ENCODE data around the gene IL1RN. TPM values are rescaled to one million over a fixed set of nuclear protein-coding genes. Genes with fewer than 3 reads are reported as not detected.

Gene IL1RN
- total and polyA plus RNA-seq, 2 of the 13 experiments (the other 11 are each of a cell fraction or from before 2014, with no cell fraction given), result 21.2 to 101 TPM

DNA sequence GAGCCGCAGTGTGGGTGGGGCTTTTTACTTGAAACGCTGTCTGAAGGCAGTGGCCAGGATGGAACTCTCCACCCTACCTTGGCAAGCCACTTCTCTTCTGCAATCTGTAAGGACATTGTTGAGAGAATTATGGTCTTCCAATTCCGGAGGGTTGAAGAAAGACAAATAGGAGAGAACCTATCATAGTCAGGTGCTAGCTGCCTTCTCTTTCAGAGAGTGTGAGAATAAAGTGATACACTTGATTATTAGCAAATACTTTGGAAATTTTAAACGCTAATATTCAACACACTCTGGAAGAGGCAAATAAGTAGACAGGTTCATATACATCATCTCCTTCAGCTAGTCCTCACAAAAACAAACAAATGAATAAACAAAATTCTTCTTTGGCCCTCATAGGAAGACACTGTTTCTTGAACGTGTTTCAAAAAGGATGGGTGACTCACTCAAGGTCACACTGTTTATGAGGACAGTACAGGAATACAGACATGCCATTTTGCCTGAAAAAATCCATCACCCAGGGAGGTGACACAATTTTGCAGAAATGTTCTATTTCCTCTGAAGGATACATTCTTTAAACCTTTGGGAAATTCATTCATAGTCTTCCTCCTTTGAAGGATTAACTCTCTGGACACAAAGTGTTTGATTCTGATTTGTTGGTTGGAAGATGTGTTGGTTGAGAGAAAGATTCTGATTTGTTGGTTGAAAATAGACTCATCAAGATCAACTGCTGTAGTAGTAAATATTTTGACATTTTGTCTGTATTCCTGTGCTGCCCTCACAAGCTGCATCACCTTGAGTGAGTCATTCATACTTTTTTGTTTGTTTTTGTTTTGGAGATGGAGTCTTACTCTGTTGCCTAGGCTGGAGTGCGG, 2.2 kb upstream of the IL1RN start (continued):
- TF ChIP-seq, protein P1, sequence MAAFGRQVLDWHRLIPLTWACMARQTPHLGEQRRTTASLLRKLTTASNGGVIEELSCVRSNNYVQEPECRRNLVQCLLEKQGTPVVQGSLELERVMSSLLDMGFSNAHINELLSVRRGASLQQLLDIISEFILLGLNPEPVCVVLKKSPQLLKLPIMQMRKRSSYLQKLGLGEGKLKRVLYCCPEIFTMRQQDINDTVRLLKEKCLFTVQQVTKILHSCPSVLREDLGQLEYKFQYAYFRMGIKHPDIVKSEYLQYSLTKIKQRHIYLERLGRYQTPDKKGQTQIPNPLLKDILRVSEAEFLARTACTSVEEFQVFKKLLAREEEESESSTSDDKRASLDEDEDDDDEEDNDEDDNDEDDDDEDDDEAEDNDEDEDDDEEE (CRISPR knock-in tag; IDR thresholded peaks at IDR 0.05), result no peak
- no peak for TF ChIP-seq ZZZ3 (CRISPR knock-in tag; IDR thresholded peaks at IDR 0.05; ENCODE audit: borderline replicate concordance)
- TF ChIP-seq TBP (CRISPR knock-in tag; IDR thresholded peaks at IDR 0.05), result no peak
- TF ChIP-seq AGO1 (IDR thresholded peaks at IDR 0.05; ENCODE audit: low read depth, low read length, poor library complexity, severe bottlenecking), result no peak
- no peak for TF ChIP-seq ARID2 (CRISPR knock-in tag; IDR thresholded peaks at IDR 0.05; ENCODE audit: borderline replicate concordance)
- TF ChIP-seq, protein P2, sequence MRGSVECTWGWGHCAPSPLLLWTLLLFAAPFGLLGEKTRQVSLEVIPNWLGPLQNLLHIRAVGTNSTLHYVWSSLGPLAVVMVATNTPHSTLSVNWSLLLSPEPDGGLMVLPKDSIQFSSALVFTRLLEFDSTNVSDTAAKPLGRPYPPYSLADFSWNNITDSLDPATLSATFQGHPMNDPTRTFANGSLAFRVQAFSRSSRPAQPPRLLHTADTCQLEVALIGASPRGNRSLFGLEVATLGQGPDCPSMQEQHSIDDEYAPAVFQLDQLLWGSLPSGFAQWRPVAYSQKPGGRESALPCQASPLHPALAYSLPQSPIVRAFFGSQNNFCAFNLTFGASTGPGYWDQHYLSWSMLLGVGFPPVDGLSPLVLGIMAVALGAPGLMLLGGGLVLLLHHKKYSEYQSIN (CRISPR knock-in tag; IDR thresholded peaks at IDR 0.05; ENCODE audit: borderline replicate concordance), result no peak
- TF ChIP-seq KDM5A (IDR thresholded peaks at IDR 0.05; ENCODE audit: borderline replicate concordance, low read length), result no peak
- TF ChIP-seq RXRB (CRISPR knock-in tag; IDR thresholded peaks at IDR 0.05; ENCODE audit: borderline replicate concordance), result peak; percentile 71
- TF ChIP-seq ZNF678 (CRISPR knock-in tag; IDR thresholded peaks at IDR 0.05), result no peak
- TF ChIP-seq, protein P3, sequence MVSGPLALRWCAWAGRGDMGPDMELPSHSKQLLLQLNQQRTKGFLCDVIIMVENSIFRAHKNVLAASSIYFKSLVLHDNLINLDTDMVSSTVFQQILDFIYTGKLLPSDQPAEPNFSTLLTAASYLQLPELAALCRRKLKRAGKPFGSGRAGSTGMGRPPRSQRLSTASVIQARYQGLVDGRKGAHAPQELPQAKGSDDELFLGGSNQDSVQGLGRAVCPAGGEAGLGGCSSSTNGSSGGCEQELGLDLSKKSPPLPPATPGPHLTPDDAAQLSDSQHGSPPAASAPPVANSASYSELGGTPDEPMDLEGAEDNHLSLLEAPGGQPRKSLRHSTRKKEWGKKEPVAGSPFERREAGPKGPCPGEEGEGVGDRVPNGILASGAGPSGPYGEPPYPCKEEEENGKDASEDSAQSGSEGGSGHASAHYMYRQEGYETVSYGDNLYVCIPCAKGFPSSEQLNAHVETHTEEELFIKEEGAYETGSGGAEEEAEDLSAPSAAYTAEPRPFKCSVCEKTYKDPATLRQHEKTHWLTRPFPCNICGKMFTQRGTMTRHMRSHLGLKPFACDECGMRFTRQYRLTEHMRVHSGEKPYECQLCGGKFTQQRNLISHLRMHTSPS (CRISPR knock-in tag; IDR thresholded peaks at IDR 0.05; ENCODE audit: low read depth), result no peak
- no peak for TF ChIP-seq ZFP37 (CRISPR knock-in tag; IDR thresholded peaks at IDR 0.05; ENCODE audit: borderline replicate concordance)
- peak; percentile 20; the same call in 1 of the 2 replicates for TF ChIP-seq ZNF317 (CRISPR knock-in tag; IDR thresholded peaks at IDR 0.05)
- TF ChIP-seq FOXM1 (CRISPR knock-in tag; IDR thresholded peaks at IDR 0.05), result no peak
- TF ChIP-seq, protein P4, sequence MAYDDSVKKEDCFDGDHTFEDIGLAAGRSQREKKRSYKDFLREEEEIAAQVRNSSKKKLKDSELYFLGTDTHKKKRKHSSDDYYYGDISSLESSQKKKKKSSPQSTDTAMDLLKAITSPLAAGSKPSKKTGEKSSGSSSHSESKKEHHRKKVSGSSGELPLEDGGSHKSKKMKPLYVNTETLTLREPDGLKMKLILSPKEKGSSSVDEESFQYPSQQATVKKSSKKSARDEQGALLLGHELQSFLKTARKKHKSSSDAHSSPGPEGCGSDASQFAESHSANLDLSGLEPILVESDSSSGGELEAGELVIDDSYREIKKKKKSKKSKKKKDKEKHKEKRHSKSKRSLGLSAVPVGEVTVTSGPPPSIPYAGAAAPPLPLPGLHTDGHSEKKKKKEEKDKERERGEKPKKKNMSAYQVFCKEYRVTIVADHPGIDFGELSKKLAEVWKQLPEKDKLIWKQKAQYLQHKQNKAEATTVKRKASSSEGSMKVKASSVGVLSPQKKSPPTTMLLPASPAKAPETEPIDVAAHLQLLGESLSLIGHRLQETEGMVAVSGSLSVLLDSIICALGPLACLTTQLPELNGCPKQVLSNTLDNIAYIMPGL (CRISPR knock-in tag; IDR thresholded peaks at IDR 0.05; ENCODE audit: borderline replicate concordance in 1 of 2, low read depth in 1 of 2), result peak in 1 of 2 experiments; percentile 26; a peak in 1 of 4 replicates
- TF ChIP-seq ZNF496 (CRISPR knock-in tag; IDR thresholded peaks at IDR 0.05; ENCODE audit: insufficient replicate concordance), result no peak
- TF ChIP-seq, protein P5, sequence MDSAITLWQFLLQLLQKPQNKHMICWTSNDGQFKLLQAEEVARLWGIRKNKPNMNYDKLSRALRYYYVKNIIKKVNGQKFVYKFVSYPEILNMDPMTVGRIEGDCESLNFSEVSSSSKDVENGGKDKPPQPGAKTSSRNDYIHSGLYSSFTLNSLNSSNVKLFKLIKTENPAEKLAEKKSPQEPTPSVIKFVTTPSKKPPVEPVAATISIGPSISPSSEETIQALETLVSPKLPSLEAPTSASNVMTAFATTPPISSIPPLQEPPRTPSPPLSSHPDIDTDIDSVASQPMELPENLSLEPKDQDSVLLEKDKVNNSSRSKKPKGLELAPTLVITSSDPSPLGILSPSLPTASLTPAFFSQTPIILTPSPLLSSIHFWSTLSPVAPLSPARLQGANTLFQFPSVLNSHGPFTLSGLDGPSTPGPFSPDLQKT (CRISPR knock-in tag; IDR thresholded peaks at IDR 0.05; ENCODE audit: borderline replicate concordance), result no peak
- no peak for TF ChIP-seq ZNF572 (CRISPR knock-in tag; IDR thresholded peaks at IDR 0.05)
- TF ChIP-seq ZNF510 (CRISPR knock-in tag; IDR thresholded peaks at IDR 0.05; ENCODE audit: low read depth), result no peak
- TF ChIP-seq ZNF446 (CRISPR knock-in tag; IDR thresholded peaks at IDR 0.05), result no peak
